Hepatocyte (in vitro differentiated cells): ENCODE measurements around the gene PLCD3.

Experiments used
- EZH2 ChIP-seq: fragments of 200-600 bp; sonication (generic); IDR thresholded peaks from 2 replicates; pipeline ENCODE4 v1.6.1; 2016; ENCODE audit warnings: antibody characterized with exemption, mild to moderate bottlenecking, borderline replicate concordance
- TF ChIP-seq, protein P1 (sequence below): fragments of 200-600 bp; sonication (generic); IDR thresholded peaks from 2 replicates; pipeline ENCODE4 v1.5.1; 2016; ENCODE audit warnings: antibody characterized with exemption, mild to moderate bottlenecking; ENCODE audit not compliant: poor library complexity

DNA sequence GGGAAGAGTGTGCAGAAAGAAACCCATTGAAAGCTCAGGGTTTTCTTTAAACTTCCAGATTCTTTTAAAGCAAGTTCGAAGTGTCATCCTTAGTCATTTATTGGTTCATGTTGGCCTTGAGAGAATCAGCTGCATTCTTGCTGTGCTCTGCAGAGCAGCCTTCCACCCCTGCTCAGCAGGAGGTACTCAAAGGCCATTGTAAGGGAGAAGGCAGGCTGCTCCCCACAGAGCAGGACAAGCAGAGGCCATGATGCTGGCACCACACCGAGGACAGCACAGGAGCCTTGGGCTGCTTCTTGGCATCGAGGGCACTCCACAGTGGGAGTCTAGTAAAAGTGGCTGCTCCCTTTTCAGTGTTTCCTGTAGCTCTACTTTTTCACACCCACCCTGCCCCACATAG, 41.6 kb downstream of the PLCD3 start:
- TF ChIP-seq, protein P1, sequence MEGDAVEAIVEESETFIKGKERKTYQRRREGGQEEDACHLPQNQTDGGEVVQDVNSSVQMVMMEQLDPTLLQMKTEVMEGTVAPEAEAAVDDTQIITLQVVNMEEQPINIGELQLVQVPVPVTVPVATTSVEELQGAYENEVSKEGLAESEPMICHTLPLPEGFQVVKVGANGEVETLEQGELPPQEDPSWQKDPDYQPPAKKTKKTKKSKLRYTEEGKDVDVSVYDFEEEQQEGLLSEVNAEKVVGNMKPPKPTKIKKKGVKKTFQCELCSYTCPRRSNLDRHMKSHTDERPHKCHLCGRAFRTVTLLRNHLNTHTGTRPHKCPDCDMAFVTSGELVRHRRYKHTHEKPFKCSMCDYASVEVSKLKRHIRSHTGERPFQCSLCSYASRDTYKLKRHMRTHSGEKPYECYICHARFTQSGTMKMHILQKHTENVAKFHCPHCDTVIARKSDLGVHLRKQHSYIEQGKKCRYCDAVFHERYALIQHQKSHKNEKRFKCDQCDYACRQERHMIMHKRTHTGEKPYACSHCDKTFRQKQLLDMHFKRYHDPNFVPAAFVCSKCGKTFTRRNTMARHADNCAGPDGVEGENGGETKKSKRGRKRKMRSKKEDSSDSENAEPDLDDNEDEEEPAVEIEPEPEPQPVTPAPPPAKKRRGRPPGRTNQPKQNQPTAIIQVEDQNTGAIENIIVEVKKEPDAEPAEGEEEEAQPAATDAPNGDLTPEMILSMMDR = no peak
- TF ChIP-seq EZH2 = no peak
